Fibroblast of the aortic adventitia (primary cell): ENCODE measurements around the gene PHPT1. TPM values are rescaled to one million over a fixed set of nuclear protein-coding genes. Genes with fewer than 3 reads are reported as not detected.
"Not testable (repeated sequence)": the region's sequence is repeated elsewhere in the genome, so short reads cannot be mapped to it uniquely, and the experiment has no call there.

Experiments used
- DNase-seq: peaks from one replicate; pipeline ENCODE4 v3.0.0-alpha.2; 2010; ENCODE audit warnings: low read depth
- H3K4me3 ChIP-seq: 2 replicates; pipeline ENCODE4 v1.5.1; 2011; ENCODE audit warnings: low read depth, mild to moderate bottlenecking, control low read depth, low read length, moderate library complexity
- CTCF ChIP-seq: IDR thresholded peaks from 2 replicates; pipeline ENCODE4 v1.5.1; 2011; ENCODE audit warnings: mild to moderate bottlenecking, low read length, control low read depth, inconsistent platforms; ENCODE audit not compliant: insufficient read depth
- total RNA-seq: library from RNA; depleted of rRNA; stranded (reverse); fragments of >200 nt; gene quantifications from 2 replicates; pipeline ENCODE4 v1.2.3, GENCODE V29; 2012; ENCODE audit warnings: low replicate concordance

PHPT1 gene
- total RNA-seq, 1 donor, result 83.2 TPM

DNA sequence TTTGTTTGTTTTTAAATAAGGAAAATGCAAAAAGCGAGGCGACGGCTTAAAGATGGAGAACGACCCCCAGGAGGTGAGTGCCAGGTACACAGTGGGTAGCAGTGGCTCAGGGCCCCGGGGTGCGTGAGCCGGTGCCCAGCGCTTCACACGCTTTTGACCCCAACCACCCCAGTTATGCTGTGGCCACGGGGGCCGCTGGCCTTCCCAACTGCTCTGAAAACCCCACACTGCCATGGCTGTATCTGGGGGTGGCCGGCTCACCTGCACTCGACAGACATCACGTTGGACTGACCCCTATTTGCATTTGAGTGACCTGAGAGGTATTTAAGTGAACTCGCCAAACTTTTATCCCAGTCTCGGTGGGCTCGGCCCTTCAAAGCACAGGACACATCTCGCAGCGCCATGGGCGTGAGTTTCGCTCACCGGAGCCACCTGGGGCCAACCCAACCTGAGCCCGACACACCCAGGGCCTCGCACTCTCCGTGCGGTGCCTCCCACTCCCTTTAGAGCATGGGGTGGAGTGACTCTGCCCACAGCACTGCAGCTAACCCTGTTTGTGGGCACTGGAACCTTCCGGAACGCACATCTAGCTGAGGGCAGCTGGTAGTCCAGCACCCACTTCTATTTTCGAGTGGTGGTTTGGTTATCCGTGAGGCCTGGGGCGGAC, 20.6 kb upstream of the PHPT1 start:
- no peak for TF ChIP-seq CTCF
- H3K4me3 ChIP-seq, result no peak overlapping the region
- no peak for DNase-seq

DNA sequence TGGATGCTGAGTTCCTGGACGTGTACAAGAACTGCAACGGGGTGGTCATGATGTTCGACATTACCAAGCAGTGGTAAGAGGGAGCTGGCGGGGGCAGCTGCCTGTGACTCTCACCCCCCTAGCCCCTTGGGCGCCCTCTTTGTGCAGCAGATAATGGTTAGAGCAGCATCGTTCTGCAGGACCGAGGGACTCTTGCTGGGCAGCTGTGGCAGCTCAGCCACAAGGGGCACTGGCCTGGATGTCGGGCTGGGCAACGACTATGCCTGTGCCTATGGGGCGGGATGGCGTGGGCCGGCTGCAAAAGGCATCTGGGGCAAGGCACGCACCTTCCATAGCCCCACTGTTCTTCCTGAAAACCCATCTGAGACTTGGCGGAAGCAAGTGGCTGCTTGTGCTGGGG, 19.8 kb upstream of the PHPT1 start:
- no peak overlapping the region for H3K4me3 ChIP-seq
- DNase-seq, result no peak
- TF ChIP-seq CTCF, result no peak

- no peak for DNase-seq
- H3K4me3 ChIP-seq, result no peak overlapping the region
- no peak for TF ChIP-seq CTCF
These were observed 19.0 kb upstream of the PHPT1 start for GRCh38 chr9:136829981-136830885.

DNA sequence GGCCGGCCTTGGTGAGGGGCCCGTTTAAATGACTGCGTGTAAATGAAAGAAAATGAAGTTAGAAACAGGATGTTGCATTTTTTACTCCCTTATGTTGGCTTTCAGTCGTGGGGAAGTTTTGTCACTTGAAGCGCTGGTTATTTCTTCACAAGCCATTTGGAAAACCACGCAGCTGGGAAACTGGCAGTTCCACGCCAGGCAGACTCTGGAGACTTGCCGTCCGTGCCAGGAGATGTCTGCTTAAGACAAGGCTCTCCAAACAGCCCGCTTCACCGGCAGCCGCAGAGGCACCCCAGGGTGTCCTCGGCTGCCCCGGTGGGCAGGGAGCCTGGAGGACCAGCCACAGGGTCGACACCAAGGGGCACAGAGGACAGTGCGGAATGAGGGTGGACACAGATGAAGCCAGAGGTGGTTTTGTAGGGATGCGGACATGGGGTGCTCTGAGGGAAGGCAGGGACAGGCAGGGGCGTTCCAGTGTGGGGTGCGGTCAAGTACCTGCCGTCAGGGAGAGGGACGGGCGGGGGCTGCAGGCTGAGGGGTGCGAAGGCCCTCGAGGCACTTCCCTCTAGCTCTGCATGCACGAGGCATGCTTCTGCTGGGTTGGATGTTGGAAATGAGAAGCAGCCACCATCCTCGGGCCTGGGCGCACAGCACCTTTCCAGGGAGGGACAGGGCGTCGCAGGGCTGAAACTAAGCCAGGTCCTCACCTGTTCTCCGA, 18.0 kb upstream of the PHPT1 start:
- no peak for DNase-seq
- no peak overlapping the region for H3K4me3 ChIP-seq
- TF ChIP-seq CTCF, result no peak

- no peak for TF ChIP-seq CTCF
- no peak for DNase-seq
These were observed 17.5 kb upstream of the PHPT1 start for GRCh38 chr9:136831720-136832104.

DNA sequence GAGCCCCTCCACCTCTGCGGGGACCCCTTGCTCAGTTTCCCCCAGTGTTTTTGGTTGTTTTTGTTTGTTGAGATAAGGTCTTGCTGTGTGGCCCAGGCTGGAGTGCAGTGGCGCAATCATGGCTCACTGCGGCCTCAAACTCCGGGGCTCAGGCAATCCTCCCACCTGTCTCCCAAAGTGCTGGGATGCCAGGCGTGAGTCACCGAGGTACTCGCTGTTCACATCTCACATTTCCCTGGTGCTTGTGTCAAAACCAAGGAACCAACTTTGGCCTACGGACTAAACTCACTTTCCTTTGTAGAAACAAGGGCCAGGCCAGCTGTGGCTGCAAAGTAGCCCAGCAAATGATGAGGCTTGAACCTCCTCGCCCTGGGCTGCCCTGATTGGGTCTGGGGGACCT, 16.6 kb upstream of the PHPT1 start:
- no peak for DNase-seq
- no peak for TF ChIP-seq CTCF

More at GRCh38 chr9:136831720-136832104, 17.5 kb upstream of the PHPT1 start:
- no peak overlapping the region for H3K4me3 ChIP-seq

GRCh38 chr9:136833381-136834048, 15.7 kb upstream of the PHPT1 start:
- DNase-seq, H3K4me3 ChIP-seq: not testable (repeated sequence)

More for the DNA sequence above, 16.6 kb upstream of the PHPT1 start:
- H3K4me3 ChIP-seq, result no peak overlapping the region
